ENCODE data around the gene RIMBP2. TPM values are rescaled to one million over a fixed set of nuclear protein-coding genes. Genes with fewer than 3 reads are reported as not detected.

RIMBP2 gene
- polyA plus RNA-seq, 1 of the 3 experiments (the other 2 are of a cell fraction), result 0.90 TPM

GRCh38 chr12:130602251-130602650, 113.8 kb downstream of the RIMBP2 start:
- no peak for DNase-seq
- Histone ChIP-seq H4K20me1 (ENCODE audit: insufficient read depth) (no peaks in the 10 kb centered on the region), H3K4me1 (ENCODE audit: control insufficient read depth in 1 of 2, insufficient read depth in 2 of 2, low read depth in 1 of 2, low read length in 1 of 2) (peaks cover 0 to 43% of the 10 kb centered on the region in 2 experiments; a peak in 2 of 4 replicates), H2AFZ (ENCODE audit: low read depth) (no peak overlapping the region), H3K9me2 (no peaks in the 10 kb centered on the region), H3K27ac (ENCODE audit: low read depth in 2 of 2, low read length in 1 of 2) (peak overlapping the region in 1 of 2 experiments; percentile 97; a peak in 2 of 4 replicates), H3K9ac (no peak overlapping the region), H3K79me2 (ENCODE audit: insufficient read depth) (no peaks in the 10 kb centered on the region), H3K4me3 (ENCODE audit: low read depth in 2 of 2, low read length in 1 of 2) (no peak overlapping the region), H3K36me3 (replicated peaks in 1 of 2; ENCODE audit: control insufficient read depth in 1 of 2, insufficient read depth in 2 of 2, low read length in 1 of 2) (no peaks in the 10 kb centered on the region), H3K4me2 (no peak overlapping the region), H3F3A (replicated peaks; ENCODE audit: insufficient read depth) (no peaks in the 10 kb centered on the region), H3K27me3 (ENCODE audit: insufficient read depth) (no peaks in the 10 kb centered on the region), H3K9me3 (no peaks in the 10 kb centered on the region)
- POLR2A ChIA-PET, result interaction anchor here (1.6 to 1.7 kb wide), 2 partner anchors 15 to 114 kb away, joined by 4 to 9 read pairs; partner anchors contain the start of gene RIMBP2
- CTCF ChIA-PET, result interaction anchor here (1.2 to 1.5 kb wide), 2 partner anchors 28 to 560 kb away, joined by 6 to 7 read pairs; no protein-coding TSS in a partner anchor
- no peak for TF ChIP-seq RXRA (IDR thresholded peaks at IDR 0.05; ENCODE audit: borderline replicate concordance, low read depth)
- no peak for TF ChIP-seq PBX3 (IDR thresholded peaks at IDR 0.05)
- TF ChIP-seq, protein P1, sequence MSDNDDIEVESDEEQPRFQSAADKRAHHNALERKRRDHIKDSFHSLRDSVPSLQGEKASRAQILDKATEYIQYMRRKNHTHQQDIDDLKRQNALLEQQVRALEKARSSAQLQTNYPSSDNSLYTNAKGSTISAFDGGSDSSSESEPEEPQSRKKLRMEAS (IDR thresholded peaks at IDR 0.05; ENCODE audit: low read depth), result no peak
- no peak for TF ChIP-seq GATA2 (CRISPR knock-in tag; IDR thresholded peaks at IDR 0.05)
- TF ChIP-seq, protein P2, sequence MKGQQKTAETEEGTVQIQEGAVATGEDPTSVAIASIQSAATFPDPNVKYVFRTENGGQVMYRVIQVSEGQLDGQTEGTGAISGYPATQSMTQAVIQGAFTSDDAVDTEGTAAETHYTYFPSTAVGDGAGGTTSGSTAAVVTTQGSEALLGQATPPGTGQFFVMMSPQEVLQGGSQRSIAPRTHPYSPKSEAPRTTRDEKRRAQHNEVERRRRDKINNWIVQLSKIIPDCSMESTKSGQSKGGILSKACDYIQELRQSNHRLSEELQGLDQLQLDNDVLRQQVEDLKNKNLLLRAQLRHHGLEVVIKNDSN (IDR thresholded peaks at IDR 0.05; ENCODE audit: borderline replicate concordance, low read depth), result no peak
- no peak for TF ChIP-seq IRF3 (IDR thresholded peaks at IDR 0.05; ENCODE audit: low read depth, low read length)
- 41% methylated on average over 8 of the region's 8 CpGs for WGBS (ENCODE audit: low lambda C conversion rate)

DNA sequence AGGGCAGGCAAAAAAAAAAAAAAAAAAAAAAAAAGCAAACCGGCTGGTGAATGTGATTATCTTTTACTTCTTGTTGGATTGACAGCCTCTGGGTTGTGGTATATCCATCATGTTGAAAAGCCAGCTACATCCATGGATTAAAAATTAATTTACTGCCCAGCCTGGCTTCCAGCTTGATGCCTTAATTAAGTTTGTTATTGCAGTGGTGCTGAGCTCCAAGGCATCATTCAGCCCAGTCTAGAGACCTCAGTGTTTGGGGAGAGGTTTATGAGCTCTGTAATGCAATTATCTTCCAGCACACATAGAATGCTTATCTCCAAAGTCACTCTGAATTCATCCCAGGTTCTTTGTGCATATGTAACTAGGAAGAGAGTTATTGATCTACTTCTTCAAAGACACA, 114.8 kb downstream of the RIMBP2 start:
- peak; percentile 81 for DNase-seq
- Histone ChIP-seq H3K9ac (no peak overlapping the region), H3K36me3 (replicated peaks in 1 of 2; ENCODE audit: control insufficient read depth in 1 of 2, insufficient read depth in 2 of 2, low read length in 1 of 2) (no peaks in the 10 kb centered on the region), H3K9me2 (no peaks in the 10 kb centered on the region), H2AFZ (ENCODE audit: low read depth) (no peak overlapping the region), H3K27ac (ENCODE audit: low read depth in 2 of 2, low read length in 1 of 2) (peak overlapping the region in 1 of 2 experiments; percentile 97; a peak in 2 of 4 replicates), H3K4me1 (ENCODE audit: control insufficient read depth in 1 of 2, insufficient read depth in 2 of 2, low read depth in 1 of 2, low read length in 1 of 2) (peaks cover 0 to 41% of the 10 kb centered on the region in 2 experiments; a peak in 2 of 4 replicates), H3F3A (replicated peaks; ENCODE audit: insufficient read depth) (no peaks in the 10 kb centered on the region), H3K79me2 (ENCODE audit: insufficient read depth) (no peaks in the 10 kb centered on the region), H3K4me2 (no peak overlapping the region), H3K4me3 (ENCODE audit: low read depth in 2 of 2, low read length in 1 of 2) (no peak overlapping the region; a peak in 1 of 4 replicates), H4K20me1 (ENCODE audit: insufficient read depth) (no peaks in the 10 kb centered on the region), H3K9me3 (no peaks in the 10 kb centered on the region), H3K27me3 (ENCODE audit: insufficient read depth) (no peaks in the 10 kb centered on the region)
- CTCF ChIA-PET, result interaction anchor here (0.8 to 2.0 kb wide), 8 partner anchors 8 to 559 kb away, joined by 3 to 7 read pairs (median 6); no protein-coding TSS in a partner anchor
- WGBS (ENCODE audit: low lambda C conversion rate), result 21% methylated on average over 1 of the region's 1 CpG
- POLR2A ChIA-PET, result interaction anchor here (0.8 to 1.7 kb wide), 8 partner anchors 16 to 115 kb away, joined by 3 to 9 read pairs (median 4); partner anchors contain the start of gene RIMBP2
- TF ChIP-seq, protein P3, sequence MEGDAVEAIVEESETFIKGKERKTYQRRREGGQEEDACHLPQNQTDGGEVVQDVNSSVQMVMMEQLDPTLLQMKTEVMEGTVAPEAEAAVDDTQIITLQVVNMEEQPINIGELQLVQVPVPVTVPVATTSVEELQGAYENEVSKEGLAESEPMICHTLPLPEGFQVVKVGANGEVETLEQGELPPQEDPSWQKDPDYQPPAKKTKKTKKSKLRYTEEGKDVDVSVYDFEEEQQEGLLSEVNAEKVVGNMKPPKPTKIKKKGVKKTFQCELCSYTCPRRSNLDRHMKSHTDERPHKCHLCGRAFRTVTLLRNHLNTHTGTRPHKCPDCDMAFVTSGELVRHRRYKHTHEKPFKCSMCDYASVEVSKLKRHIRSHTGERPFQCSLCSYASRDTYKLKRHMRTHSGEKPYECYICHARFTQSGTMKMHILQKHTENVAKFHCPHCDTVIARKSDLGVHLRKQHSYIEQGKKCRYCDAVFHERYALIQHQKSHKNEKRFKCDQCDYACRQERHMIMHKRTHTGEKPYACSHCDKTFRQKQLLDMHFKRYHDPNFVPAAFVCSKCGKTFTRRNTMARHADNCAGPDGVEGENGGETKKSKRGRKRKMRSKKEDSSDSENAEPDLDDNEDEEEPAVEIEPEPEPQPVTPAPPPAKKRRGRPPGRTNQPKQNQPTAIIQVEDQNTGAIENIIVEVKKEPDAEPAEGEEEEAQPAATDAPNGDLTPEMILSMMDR (IDR thresholded peaks at IDR 0.05), result no peak
- TF ChIP-seq MXI1 (IDR thresholded peaks at IDR 0.05; ENCODE audit: low read depth, low read length), result peak; percentile 58; the same call in 1 of the 2 replicates
- TF ChIP-seq CHD2 (IDR thresholded peaks at IDR 0.05; ENCODE audit: low read length, partially characterized antibody), result peak; percentile 64
- TF ChIP-seq, protein P2 (IDR thresholded peaks at IDR 0.05; ENCODE audit: borderline replicate concordance, low read depth), result no peak
- TF ChIP-seq EP300 (IDR thresholded peaks at IDR 0.05; ENCODE audit: borderline replicate concordance in 1 of 2, low read depth in 1 of 2, low read length in 1 of 2), result peak in 1 of 2 experiments; percentile 95; a peak in 2 of 4 replicates
- peak; percentile 39; the same call in 1 of the 2 replicates for TF ChIP-seq PBX3 (IDR thresholded peaks at IDR 0.05)
- no peak for TF ChIP-seq ELF1 (IDR thresholded peaks at IDR 0.05)
- no peak for TF ChIP-seq SIN3A (IDR thresholded peaks at IDR 0.05; ENCODE audit: borderline replicate concordance, low read depth, low read length)
- TF ChIP-seq GATA2 (CRISPR knock-in tag; IDR thresholded peaks at IDR 0.05), result peak; percentile 91
- no peak; the same call in 1 of the 2 replicates for TF ChIP-seq TCF12 (IDR thresholded peaks at IDR 0.05)
- no peak for TF ChIP-seq SMC3 (IDR thresholded peaks at IDR 0.05; ENCODE audit: low read depth, low read length)
- no peak for TF ChIP-seq NFIC (IDR thresholded peaks at IDR 0.05; ENCODE audit: borderline replicate concordance)
- TF ChIP-seq, protein P1 (IDR thresholded peaks at IDR 0.05; ENCODE audit: low read depth), result no peak
- TF ChIP-seq FOSL2 (IDR thresholded peaks at IDR 0.05; ENCODE audit: borderline replicate concordance, low read depth), result no peak
- TF ChIP-seq RCOR1 (IDR thresholded peaks at IDR 0.05; ENCODE audit: low read length), result peak; percentile 76
- no peak for TF ChIP-seq RXRA (IDR thresholded peaks at IDR 0.05; ENCODE audit: borderline replicate concordance, low read depth)
- TF ChIP-seq FOXM1 (IDR thresholded peaks at IDR 0.05; ENCODE audit: low read depth), result no peak

Measured in SK-N-SH (cell line).